ENCODE data around the gene CCDC8. TPM values are rescaled to one million over a fixed set of nuclear protein-coding genes. Genes with fewer than 3 reads are reported as not detected.

CCDC8 gene
- total and polyA plus RNA-seq, 2 of the 4 experiments (the other 2 are of a cell fraction), result 9.3 to 10.2 TPM

- no peaks in the 10 kb centered on the region for H3K4me1 ChIP-seq (ENCODE audit: control insufficient read depth, insufficient read depth, low read length)
- peaks cover 22% of the 10 kb centered on the region for H3K36me3 ChIP-seq (ENCODE audit: control insufficient read depth, insufficient read depth, low read length)
- CTCF ChIA-PET, result no interaction called here
- no peaks in the 10 kb centered on the region for H3K27me3 ChIP-seq (ENCODE audit: control insufficient read depth, insufficient read depth, low read length)
- H3K4me2 ChIP-seq (ENCODE audit: low read depth, low read length), result no peak overlapping the region
- no peaks in the 10 kb centered on the region; the same call in none of the 2 replicates for H4K20me1 ChIP-seq (ENCODE audit: insufficient read depth, low read length)
- BruUV-seq (replicated peaks), result no TSS peak
- H2AK9ac ChIP-seq (replicated peaks; ENCODE audit: low read depth, low read length, poor library complexity), result no peak overlapping the region
- DNase-seq (no peak), ATAC-seq (ENCODE audit: low read depth) (no peak)
- no peak overlapping the region for H4K8ac ChIP-seq (ENCODE audit: low read depth in 2 of 2, low read length in 2 of 2)
- no peak overlapping the region for H3K56ac ChIP-seq (ENCODE audit: extremely low read depth, insufficient read depth, low read length)
- no peak overlapping the region for H2BK120ac ChIP-seq (ENCODE audit: low read depth, low read length)
- dilution Hi-C loops (cut with HindIII; ENCODE audit: low sequenced_read_pairs, unreplicated experiment) (no loop called here), intact Hi-C loops (cut with micrococcal nuclease) (no loop called here), in situ Hi-C loops (cut with MboI; ENCODE audit: low sequenced_read_pairs) (no loop called here)
- H2AK5ac ChIP-seq (ENCODE audit: low read depth, low read length), result no peak overlapping the region
- H3K9me1 ChIP-seq (ENCODE audit: insufficient read depth, low read length), result 0 out of 2 replicates have a peak, but pooled peaks cover 5% of the 10 kb centered on the region
- no peak overlapping the region for H3K18ac ChIP-seq (ENCODE audit: low read depth, low read length)
- no peak overlapping the region for H2BK5ac ChIP-seq (ENCODE audit: low read depth, low read length, poor library complexity, severe bottlenecking)
- no peak overlapping the region for H3K14ac ChIP-seq (replicated peaks; ENCODE audit: low read depth, low read length)
- no peak overlapping the region for H2AFZ ChIP-seq (replicated peaks; ENCODE audit: low read length, poor library complexity)
- H3K23ac ChIP-seq (ENCODE audit: low read depth, low read length), result no peak overlapping the region
- no peak overlapping the region for H3K4me3 ChIP-seq (ENCODE audit: insufficient read depth, low read depth, low read length)
- WGBS, 2 experiments (ENCODE audit: extremely low coverage in 2 of 2, insufficient read length in 1 of 2), result 100% methylated on average over 1 of the region's 2 CpGs; no CpG with 5 or more reads in 1 of the 2 experiments
- no peak overlapping the region for H4K91ac ChIP-seq (ENCODE audit: insufficient read depth, low read depth, low read length)
- H3K4ac ChIP-seq (ENCODE audit: low read depth, low read length), result no peak overlapping the region
- no peak overlapping the region for H2BK15ac ChIP-seq (ENCODE audit: low read depth, low read length)
- H3K9me3 ChIP-seq (ENCODE audit: control insufficient read depth, insufficient read depth, low read length), result no peaks in the 10 kb centered on the region
- H3K79me1 ChIP-seq (ENCODE audit: low read depth in 1 of 2, low read length in 2 of 2), result peaks cover 10 to 63% of the 10 kb centered on the region in 2 experiments; a peak in 3 of 4 replicates
- POLR2A ChIA-PET (ENCODE audit: unreplicated experiment), result interaction anchor here (0.6 kb wide), 1 partner anchor 116 kb away, joined by 16 read pairs; no protein-coding TSS in a partner anchor
- H3K9ac ChIP-seq (ENCODE audit: low read depth, low read length), result no peak overlapping the region
- TF ChIP-seq RAD21 (IDR thresholded peaks at IDR 0.05; ENCODE audit: low read length), result no peak
- no peak for TF ChIP-seq SMC3 (IDR thresholded peaks at IDR 0.05; ENCODE audit: low read depth, low read length)
- TF ChIP-seq, protein P1, sequence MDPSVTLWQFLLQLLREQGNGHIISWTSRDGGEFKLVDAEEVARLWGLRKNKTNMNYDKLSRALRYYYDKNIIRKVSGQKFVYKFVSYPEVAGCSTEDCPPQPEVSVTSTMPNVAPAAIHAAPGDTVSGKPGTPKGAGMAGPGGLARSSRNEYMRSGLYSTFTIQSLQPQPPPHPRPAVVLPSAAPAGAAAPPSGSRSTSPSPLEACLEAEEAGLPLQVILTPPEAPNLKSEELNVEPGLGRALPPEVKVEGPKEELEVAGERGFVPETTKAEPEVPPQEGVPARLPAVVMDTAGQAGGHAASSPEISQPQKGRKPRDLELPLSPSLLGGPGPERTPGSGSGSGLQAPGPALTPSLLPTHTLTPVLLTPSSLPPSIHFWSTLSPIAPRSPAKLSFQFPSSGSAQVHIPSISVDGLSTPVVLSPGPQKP (IDR thresholded peaks at IDR 0.05; ENCODE audit: borderline replicate concordance, low read depth, low read length), result no peak
- no peak for TF ChIP-seq CEBPB (IDR thresholded peaks at IDR 0.05; ENCODE audit: low read depth, low read length)
- no peak for TF ChIP-seq MAFK (IDR thresholded peaks at IDR 0.05; ENCODE audit: low read depth, low read length)
- TF ChIP-seq MAZ (IDR thresholded peaks at IDR 0.05; ENCODE audit: borderline replicate concordance, low read depth, low read length), result no peak
- TF ChIP-seq RCOR1 (IDR thresholded peaks at IDR 0.05; ENCODE audit: insufficient replicate concordance, low read length), result no peak
- TF ChIP-seq BHLHE40 (IDR thresholded peaks at IDR 0.05; ENCODE audit: low read depth, low read length), result no peak
- TF ChIP-seq FOS (IDR thresholded peaks at IDR 0.05; ENCODE audit: low read depth, low read length), result no peak
- no peak for TF ChIP-seq MXI1 (IDR thresholded peaks at IDR 0.05; ENCODE audit: borderline replicate concordance, low read depth, low read length)
- no peak overlapping the region for H2BK20ac ChIP-seq (ENCODE audit: low read depth, low read length)
- H3K27ac ChIP-seq (ENCODE audit: insufficient read depth, low read length), result no peak overlapping the region
- H4K5ac ChIP-seq (ENCODE audit: low read depth, low read length), result no peak overlapping the region
These were observed 49.0 kb downstream of the CCDC8 start for GRCh38 chr19:46364359-46364758.

All from IMR-90 (cell line).